GM12874 (cell line): ENCODE results near the gene C4B.

Experiments used
- TF ChIP-seq, protein P1 (sequence below): IDR thresholded peaks from 2 replicates; pipeline ENCODE4 v1.5.1; 2011; ENCODE audit warnings: low read depth, mild to moderate bottlenecking, control low read depth, low read length, moderate library complexity; ENCODE audit not compliant: insufficient read depth

Gene C4B

DNA sequence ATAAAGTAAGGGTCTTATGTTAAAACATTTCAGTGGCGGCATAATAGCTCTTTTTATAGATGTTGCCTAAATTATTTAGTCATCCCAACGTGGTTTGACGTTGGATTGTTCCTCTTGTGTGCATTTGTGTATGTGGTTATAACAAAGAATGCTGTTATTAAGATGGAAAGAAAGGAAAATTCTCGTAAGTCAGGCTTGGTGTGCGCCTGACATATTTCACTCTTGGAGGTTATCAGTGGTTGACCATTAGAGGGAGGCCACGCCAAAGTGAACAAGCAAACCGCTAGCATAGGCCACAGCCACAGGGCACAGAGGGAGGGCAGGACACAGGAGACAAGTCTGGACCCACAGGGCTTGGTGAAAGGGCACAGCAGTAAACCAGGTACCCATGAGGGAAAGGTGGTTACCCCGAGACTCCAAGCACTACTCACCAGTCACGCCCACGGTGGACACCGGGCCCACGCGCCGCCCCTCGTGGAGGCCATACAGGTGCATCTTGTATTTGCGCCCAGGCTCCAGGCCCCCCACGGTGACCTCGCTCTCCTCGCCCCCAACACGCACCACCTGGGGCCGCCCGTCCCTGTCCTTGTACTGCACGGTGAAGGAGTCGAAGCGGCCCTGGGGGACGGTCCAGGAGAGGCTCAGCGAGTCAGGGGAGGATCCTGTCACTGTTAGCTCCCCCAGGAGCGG is 46.5 kb downstream of the C4B start:
- TF ChIP-seq, protein P1, sequence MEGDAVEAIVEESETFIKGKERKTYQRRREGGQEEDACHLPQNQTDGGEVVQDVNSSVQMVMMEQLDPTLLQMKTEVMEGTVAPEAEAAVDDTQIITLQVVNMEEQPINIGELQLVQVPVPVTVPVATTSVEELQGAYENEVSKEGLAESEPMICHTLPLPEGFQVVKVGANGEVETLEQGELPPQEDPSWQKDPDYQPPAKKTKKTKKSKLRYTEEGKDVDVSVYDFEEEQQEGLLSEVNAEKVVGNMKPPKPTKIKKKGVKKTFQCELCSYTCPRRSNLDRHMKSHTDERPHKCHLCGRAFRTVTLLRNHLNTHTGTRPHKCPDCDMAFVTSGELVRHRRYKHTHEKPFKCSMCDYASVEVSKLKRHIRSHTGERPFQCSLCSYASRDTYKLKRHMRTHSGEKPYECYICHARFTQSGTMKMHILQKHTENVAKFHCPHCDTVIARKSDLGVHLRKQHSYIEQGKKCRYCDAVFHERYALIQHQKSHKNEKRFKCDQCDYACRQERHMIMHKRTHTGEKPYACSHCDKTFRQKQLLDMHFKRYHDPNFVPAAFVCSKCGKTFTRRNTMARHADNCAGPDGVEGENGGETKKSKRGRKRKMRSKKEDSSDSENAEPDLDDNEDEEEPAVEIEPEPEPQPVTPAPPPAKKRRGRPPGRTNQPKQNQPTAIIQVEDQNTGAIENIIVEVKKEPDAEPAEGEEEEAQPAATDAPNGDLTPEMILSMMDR: no peak

DNA sequence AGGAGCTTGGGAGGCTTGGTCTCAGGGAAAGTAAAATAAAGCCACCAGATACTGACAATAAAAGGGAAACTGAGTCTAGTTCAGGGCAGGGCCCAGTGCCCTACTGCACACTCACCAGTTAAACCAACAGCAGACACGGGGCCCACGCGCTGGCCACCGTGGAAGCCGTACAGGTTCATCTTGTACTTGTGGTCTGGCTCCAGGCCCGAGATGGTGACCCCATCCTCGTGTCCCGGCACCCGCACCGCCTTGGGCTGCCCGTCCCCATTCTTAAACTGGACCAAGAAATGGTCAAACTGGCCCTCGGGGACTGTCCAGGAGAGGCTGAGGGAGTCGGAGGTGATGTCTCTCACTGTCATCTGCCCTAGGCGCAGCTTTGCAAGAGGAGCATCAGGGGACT is 50.1 kb downstream of the C4B start:
- TF ChIP-seq, protein P1: no peak

DNA sequence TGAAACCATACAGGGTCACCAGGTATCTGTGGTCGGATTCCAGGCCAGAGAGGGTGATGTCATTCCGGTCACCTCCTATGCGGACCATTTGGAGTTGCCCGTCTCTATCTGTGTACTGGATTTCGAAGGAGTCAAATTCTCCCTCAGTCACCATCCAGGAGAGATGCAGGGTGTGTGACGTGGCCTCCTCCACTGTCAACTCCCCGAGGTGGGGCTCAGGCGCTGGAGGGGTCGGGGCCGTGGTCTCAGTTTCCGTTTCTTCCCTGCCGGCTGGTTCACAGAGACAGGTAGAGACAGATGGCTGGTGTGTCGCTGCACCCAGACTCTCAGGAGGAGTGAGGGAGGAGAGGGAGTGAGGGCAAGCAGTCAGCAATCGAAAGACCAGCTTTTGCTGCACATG is 54.3 kb downstream of the C4B start:
- TF ChIP-seq, protein P1: no peak

DNA sequence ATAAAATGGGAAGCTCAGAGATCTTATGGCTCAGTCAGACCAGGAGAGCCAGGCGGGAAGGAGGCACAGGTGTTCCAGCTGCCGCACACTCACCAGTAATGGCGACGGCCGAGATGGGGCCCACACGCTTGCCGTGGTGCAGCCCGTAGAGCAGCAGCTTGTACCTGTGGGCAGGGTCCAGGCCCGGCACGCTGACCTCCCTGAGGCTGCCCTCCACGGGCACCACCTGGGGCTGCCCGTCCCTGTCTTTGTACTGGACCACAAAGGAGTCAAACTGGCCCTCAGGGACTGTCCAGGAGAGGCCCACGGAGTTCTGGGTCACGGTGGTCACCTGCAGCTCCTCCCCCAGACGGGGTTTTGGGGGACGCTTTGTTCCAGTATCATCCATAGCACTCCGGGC is 54.9 kb downstream of the C4B start:
- TF ChIP-seq, protein P1: no peak

DNA sequence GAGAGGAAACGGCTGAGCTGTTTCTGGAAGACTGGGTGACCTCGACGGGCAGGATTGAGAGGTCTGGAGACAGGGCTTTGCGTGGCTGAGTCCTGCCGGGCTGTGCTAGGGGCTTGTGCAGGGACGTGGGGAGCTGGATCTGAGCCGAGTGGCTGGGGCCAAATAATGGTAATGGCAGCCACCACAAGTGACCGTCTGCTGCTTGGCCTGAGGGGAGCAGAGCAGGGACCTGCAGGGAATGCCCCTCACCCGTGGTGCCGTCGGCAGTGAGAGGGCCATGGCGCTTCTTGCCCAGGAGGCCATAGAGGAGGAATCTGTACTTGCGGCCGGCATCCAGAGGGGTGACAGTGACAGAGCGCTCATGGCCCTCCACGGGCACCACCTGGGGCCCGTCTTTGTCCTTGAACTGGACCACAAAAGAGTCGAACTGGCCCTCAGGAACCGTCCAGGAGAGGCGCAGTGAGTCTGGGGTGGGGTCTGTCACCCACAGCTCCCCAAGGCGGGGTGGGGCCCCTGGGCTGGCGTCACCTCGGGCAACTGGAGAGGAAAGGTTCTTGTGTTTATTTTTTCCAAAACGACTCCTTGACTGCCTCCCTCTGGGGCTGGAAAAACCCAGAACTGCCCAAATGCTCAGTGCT is 55.4 kb downstream of the C4B start:
- TF ChIP-seq, protein P1: no peak

DNA sequence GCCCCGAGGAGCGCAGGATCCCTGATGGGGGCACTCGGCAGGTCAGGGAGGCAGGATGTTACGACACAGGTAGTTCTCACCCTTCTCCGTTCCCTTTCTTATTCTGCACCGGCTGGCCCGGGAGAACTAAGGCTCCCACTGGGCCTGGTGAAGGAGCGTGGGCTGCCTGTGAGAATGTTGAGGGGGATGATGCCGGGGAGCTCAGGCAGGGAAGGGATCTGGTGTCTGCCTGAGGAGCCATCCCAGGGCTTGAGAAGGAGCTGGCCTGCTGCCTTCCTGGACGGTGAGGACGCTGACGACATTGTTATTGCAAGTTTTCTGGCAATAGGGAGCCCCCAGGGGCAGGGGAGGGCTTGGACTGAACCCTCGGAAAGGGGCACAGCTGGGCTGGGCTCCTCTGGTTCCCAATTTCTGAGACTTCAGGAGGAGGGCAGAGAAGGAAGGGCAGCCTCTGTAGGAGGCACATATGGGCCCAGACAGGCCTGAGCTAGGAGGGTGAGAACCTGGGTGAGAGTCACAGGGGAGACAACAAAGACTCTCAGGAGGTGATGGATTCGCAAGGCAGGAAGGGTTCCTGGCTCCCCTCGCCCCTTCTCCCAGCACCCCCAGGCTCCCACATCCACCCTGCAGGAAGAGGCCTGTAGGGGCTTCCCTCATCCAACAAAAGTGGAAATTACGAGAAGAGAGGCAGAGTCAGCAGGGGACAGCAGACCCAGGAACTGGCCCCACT is 56.4 kb downstream of the C4B start:
- TF ChIP-seq, protein P1: no peak

DNA sequence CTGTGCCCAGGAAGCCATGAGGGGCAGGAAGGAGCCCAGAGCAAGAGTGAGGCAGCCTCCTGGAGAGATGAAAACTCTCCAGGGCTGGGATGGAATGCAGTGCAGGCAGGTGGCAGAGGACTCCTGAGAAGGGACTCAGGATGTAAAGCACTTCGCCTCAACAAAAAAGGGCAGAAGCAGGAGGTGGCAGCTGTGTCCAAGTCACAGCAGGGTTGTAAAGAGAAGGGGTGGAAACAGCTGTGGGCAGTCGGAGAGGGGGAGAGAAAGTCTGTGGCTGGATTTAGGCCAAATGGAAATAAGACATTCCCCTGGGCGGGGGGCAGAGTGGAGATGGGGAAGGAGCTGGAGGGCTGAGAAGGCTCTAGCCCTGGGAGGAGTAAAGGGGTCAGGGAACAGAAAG is 58.5 kb downstream of the C4B start:
- TF ChIP-seq, protein P1: no peak
